HUDEP-2 (cell line): ENCODE results near the gene ZFP69.
A peak's percentile ranks its signal among the peaks of the same experiment; 100 is the strongest.
"Not testable (repeated sequence)": the region's sequence is repeated elsewhere in the genome, so short reads cannot be mapped to it uniquely, and the experiment has no call there.

Experiments
- DNase-seq, 76 experiments: peaks; one replicate each; lab custom pipeline; 2025; ENCODE audit not compliant: unreplicated experiment in 76 of 76; lab: John Stamatoyannopoulos, UW

ZFP69 gene

DNA sequence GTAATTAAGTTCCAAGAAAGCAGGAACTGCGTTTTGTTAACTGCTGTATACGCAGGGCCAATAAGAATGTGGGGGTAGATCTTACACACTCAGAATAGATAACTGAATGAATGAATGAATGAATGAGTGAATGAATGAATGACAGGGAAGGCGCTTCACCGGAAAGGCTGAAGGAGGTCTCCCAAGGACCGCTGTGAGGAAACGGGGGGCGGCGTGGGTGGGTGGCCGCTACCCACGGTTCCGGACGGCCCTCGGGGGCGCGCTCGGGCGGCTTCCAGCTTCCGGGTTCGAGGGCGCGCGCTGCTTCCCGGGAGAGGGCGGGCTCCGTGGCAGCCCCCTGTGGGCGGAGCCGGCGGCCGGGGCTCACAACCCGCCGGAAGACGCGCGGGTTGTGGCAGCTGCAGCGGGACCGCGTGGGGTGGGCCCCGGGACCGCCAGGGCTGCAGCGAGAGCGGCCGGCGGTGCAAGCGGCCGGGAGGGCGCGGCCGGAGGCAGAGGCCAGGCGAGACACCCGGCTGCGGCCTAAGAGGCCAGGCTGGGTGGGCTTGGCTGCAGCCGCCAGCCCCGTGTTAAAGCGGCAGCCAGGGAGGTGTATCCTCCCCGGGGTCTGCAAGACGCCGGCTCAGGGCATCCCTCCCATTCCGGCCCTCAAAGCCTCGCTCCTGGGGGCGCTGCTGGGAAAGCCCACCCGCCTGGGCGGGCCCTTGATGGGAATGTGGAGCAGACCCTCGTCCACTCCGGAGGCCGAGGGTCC is at the start of gene ZFP69:
Gene ZFP69 (plus strand): TSS at position 367 of the 754 bp plus-strand sequence. CDS start 2,072 bp downstream, outside the sequence.
- DNase-seq: peak in 68 of 76 experiments; percentile 3 to 78 (median 55)

DNA sequence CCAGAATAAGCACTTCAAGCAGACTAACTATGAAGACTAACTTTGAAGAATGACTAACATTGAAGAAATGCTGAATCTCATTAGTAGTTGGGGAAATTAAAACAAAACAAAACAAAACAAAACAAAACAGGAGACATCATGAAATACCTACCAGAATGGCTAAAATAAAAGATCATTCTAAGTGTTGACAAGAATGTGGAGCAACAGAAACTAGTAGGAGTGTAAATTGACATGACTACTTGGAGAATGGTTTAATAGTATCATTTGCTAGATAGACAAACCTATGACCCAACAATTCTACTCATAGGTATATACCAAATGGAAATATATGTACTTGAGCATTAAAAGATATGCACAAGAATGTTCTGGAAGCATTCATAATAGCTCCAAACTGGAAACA is 45.7 kb upstream of the ZFP69 start:
- no peak for DNase-seq

DNA sequence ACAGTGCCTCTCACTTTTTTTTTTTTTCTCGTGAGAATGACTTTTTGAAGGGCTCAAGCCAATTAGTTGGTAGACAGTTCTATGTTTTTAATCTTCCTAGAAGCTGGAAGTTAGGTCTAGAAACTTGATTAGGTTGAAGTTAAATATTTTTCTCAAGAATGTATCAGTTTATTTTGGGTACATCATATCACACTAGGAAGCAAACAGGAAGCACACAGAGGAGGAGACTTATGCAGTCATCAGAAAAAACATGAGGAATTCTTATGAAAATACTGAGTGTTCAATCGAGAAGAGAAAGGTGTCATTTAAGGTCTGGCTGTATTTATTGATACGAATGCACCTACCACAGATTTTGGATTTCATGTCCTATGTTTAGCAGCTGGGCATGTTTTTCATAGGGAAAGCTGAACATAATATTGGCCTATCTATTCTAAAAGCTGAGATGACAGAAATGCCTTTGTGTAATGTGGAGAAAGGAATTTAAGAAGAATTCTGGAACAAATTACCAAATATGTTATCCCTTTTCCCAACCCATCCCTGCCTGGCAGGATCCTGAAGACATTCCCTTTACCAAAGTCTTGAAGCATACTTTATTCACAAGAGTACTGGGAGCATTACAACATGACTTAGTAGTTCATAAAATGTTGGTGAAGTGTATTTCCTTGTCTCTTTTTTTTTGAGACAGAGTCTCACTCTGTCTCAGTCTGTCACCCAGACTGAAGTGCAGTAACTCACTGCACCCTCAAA is 44.3 kb upstream of the ZFP69 start:
- no peak for DNase-seq

DNA sequence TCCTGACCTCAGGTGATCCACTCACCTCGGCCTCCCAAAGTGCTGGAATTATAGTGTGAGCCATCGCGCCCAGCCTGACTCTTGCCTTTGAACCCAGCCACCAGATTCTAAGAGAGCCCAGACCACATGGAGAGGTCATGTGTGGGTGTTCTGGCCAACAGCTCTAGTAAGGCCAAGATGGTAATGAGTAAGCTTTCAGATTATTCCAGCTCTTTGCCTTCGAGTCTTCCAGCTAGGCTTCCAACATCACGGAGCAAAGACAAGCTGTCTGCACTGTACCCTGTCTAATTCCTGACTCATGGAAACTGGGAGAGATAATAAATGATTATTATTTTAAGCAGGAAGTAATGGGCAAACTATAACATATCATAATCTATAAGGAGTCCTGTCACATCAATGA is 41.6 kb upstream of the ZFP69 start:
- no peak for DNase-seq

DNA sequence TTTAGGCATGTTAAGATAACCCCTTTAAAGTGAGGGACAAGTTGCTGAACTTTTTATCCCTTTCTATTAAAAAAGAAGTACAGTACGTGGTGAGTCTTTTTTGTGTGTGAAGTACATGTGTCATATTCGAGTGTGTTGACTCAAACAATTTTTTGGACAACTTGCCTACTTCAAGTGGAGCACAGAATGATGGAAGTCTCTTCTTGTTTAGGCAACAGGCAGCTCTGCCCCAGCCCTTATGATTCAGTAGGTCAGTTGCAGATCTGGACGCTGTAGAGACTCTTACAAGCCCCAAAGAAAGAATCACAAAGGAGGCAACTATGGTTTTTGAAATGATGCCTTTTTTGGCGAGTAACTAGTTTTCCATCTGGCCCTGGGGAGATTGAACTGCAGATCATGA is 41.2 kb upstream of the ZFP69 start:
- no peak for DNase-seq

DNA sequence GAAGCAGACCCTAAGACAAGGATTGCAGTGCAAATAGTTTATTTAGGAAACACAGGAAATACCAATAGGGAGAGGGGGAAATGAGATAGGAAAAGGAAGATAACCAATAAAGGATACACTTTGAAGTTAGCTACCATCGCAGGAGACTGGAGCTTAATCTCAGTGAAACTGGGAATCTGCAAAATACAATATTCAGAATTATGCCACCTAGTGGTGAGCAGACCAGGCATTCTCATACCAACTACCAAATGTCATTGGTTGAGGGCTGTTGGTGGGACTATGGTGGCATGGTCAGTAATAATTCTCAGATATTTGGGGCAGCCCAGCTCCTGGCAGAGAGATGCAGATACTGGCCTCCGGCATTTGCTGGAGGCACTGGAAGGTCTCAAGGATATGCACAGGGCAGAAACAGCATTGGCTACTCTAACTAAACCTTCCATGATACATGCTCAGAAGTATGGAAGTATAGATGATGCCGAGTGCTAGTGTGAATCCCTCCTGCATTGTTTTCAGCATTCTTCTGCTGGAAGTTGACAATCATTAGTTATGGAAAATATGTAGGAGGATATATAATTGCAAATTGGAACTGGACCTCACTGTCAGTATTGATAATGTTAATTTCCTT is 38.6 kb upstream of the ZFP69 start:
- peak in 16 of 76 experiments; percentile 1 to 32 (median 10) for DNase-seq

DNA sequence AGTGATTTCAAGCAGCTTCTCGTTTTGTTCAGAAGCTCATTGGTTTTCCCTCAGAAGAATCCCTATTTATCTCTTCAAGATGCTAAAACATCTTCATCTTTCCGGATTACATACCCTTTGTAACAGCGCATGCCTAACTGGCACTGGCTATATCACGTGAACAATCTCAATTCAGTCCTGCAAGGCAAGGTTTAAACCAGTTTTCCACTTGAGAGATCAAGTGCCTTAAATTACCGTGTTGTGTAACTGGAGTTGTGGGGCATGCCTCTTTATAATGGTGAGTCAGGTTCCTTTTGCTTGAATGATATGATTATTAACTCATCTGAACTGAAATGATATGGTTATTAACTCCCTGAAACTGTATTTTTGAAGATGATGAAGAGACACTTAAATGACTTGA is 37.8 kb upstream of the ZFP69 start:
- no peak for DNase-seq

DNA sequence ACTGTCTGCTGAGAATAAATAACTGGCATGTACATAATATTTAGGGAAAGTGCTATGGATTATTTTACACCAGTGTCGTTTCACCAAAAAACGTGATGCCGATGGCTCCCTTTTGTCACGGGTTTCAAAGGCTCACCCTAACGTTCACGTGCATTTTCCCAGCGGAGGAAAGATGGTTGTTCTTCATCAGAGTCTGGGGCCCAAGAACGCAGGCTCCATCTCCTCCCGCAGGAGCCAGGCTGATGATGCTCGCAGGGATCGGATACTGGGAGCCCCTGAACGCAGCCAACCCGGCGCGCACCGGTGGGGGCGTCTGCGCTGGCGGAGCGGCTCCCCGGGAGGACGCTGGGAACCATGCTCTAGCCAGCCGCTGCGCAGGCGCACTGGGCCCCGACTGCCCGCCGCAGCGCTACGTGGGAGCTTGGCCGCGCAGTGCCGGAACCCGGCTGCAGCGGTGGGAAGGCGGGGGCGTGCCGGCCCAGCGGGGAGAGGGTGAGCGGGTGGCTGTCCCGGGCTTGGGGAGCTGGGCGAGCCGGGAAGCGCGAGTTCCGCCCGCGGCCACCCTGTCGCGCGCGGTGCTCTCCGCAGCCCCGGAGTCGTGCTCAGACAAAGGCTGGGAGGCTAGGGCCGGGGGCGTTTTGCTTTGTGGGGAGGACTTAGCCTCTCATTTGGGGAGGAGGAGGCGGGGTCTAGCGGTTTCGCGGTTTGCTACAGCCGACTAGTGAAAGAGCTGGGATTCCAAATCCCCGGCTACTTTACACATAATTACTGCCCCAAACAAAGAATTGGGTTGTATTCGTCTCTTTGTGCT is 27.2 kb upstream of the ZFP69 start, which contains the start of gene ZFP69B:
Gene ZFP69B (plus strand): TSS at position 793 of the 811 bp plus-strand sequence. CDS start 486 bp downstream, outside the sequence.
- DNase-seq: peak in 74 of 76 experiments; percentile 9 to 93 (median 79)

DNA sequence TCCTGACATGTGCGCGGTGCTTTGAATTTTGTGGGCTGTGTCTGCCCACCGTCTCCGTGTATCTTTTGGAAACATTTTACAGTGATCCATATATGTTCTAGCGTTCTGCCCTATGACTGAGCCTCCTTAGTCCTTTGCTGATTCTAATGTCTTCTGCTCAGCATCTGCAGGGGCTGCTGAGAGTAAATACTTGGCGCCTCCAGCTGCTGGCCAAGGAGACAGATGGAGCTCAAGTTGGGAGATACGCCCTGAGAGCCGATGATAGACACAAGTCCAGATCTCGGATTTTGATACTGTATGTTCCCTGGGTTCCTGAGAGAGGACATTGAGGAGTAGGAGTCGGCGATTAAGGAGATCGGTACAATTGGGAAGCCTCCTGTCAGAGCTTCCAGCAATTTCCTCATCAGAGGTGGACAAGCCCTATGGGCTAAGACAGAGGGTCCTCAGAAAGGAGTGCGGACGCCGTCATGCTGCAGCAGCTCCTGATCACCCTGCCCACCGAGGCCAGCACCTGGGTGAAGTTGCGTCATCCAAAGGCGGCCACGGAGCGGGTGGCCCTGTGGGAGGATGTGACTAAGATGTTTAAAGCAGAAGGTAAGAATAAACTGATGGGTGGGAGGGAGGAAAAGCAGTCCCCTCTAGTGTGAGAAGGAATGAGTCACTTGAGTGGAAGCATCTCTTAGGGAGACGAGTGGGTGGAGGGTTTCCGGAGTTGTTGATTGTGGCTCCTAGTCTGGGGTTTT is 26.4 kb upstream of the ZFP69 start:
- DNase-seq: peak in 10 of 76 experiments; percentile 4 to 35 (median 16)

DNA sequence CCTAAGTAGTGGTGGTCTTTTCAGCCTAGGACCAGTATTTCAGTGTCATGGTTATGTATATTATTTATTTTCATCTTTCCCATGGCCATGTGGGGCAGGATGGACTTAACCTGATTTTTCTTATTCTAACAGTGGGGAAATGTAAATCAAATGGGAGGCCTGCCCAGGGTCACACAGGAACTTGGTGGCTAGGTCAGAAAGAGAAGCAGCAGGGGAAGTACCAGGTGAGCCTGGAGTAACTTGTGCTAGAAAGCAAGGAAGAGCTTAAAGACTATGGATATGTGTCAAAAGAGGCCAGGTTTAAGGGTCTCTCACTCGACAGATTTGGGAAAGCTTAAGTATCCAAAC is 25.9 kb upstream of the ZFP69 start:
- no peak for DNase-seq

DNA sequence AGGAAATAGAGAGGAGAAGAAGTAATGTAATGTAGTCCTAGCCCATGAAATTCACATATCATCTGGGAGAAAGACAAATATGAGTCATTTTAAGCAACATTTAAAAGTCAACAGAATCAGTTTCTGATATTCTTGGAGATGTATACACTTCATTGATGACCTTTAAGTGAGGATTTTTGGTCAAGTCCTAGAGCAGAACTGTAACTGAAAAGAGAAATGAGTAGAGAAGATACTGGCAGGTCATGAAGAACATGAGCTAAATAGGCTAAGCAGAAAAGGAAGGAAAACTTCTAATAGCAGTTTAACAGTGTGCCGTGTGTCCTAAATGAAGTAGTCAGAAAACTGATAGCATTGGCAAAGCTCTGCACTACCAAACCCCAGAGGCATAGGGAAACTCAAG is 22.2 kb upstream of the ZFP69 start:
- DNase-seq: no peak

DNA sequence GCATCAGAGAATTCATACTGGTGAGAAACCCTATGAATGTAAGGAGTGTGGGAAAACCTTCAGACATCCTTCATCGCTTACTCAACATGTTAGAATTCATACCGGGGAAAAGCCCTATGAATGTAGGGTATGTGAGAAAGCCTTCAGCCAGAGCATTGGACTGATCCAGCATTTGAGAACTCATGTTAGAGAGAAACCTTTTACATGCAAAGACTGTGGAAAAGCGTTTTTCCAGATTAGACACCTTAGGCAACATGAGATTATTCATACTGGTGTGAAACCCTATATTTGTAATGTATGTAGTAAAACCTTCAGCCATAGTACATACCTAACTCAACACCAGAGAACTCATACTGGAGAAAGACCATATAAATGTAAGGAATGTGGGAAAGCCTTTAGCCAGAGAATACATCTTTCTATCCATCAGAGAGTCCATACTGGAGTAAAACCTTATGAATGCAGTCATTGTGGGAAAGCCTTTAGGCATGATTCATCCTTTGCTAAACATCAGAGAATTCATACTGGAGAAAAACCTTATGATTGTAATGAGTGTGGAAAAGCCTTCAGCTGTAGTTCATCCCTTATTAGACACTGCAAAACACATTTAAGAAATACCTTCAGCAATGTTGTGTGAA is 14.0 kb upstream of the ZFP69 start:
- no peak for DNase-seq

DNA sequence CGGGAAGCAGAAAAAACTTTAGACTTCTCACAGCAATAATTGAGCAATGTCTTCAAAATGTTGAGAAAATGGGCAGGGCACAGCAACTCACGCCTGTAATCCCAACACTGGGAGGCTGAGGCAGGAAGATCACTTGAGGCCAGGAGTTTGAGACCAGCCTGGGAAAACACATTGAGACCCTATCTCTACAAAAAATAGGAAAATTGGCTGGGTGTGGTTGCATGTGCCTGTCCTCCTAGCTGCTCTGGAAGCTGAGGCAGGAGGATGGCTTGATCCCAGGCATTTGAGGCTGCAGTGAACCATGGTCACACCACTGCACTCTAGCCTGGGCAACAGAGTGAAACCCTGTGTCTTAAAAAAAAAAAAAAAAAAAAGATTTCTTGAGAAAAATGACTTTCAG is 7.8 kb upstream of the ZFP69 start:
- DNase-seq: no peak

DNA sequence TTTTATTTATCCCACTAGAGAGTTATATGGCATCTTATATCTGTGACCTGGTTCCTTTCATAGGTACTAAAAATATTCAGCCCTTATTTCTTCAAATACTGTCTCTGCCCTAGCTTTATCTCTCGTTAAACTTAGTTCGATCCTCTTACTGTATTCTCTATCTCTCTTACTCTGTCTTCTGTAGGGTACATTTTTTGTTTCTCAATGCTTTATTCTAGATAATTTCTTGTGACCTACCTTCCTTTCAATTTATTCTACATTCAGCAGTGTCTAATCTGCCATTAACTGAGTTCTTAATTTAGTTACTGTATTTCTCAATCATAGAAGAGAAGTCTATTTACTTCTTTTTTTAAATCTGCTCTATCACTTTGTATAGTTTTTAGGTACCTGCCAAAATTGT is 1.8 kb upstream of the ZFP69 start:
- no peak for DNase-seq

DNA sequence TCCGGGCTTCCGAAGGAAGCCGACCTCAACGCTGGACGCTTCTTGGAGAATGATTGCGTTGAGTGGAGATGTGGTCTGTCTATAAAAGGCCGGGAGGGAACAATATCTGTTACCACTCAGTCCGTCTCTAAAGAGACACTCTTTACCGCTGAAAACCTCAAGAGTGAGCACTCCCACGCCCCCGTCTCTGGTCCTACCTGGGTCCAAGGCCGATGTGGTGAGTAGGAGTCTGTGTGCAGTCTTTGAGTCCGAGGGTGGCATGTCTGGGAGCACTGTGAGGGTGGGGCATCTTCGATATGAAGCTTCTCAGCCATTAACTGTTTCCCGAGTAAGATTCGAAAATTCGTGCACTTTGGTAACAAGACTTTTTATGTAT is 576 bp downstream of the ZFP69 start:
- DNase-seq: peak in 37 of 76 experiments; percentile 1 to 46 (median 11)

DNA sequence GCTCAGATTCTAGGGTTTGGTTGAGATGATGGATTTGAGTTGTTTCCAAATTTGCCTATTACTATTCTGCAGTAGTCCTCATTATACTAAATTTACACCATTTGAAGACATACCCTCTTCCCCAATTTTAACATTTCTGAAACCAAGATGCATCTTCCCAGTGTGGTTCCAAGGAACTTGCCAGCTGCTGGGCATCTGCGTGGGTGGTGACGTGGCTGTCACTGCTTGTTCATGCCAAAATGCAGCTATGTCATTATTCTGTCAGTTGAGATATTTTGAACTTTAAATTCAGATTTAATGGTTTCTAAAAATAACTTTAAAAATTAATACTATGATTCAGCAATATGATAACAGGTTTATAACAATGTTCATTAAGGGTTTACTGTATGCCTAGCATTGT is 1.2 kb downstream of the ZFP69 start:
- DNase-seq: no peak

DNA sequence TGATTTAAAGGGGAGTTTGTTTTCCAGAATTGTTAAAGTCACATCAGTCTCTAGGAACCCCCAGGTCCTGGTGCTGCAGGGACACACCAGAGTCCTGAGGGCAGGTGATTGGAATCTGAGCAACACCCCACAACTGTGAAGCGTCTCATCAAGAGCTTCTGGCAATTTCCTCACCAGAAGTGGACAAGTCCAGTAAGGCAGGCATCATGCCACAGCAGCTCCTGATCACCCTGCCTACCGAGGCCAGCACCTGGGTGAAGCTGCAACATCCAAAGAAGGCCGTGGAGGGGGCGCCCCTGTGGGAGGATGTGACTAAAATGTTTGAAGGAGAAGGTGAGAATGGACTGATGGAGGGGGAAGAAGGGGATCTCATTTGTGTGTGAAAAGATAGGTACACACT is 2.1 kb downstream of the ZFP69 start:
- DNase-seq: no peak

DNA sequence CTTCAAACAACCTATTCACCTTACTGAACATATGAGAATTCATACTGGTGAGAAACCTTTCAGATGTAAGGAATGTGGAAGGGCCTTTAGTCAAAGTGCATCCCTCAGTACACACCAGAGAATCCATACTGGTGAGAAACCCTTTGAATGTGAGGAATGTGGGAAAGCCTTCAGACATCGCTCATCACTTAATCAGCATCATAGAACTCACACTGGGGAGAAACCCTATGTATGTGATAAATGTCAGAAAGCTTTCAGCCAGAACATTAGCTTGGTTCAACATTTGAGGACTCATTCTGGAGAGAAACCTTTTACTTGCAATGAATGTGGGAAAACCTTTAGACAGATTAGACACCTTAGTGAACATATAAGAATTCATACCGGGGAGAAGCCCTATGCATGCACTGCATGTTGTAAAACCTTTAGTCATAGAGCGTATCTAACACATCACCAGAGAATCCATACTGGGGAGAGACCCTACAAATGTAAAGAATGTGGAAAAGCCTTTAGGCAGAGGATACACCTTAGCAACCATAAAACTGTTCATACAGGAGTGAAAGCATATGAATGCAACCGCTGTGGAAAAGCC is 18.3 kb downstream of the ZFP69 start:
- no peak for DNase-seq

DNA sequence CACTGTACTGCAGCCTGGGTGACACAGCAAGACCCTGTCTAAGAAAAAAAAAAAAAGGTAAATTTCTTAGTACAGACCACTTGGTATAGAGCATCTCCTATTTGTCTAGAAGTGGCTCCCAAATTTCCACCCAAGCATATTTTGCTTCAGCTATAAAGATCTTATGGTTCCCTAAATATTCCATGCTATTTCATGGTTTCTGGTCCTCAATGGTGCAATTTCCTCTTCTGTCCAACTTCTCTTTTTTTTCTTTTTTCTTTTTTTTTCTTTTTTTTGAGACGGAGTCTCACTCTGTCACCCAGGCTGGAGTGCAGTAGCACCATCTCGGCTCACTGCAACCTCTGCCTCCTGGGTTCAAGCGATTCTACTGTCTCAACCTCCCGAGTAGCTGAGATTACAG is 25.6 kb downstream of the ZFP69 start:
- not testable (repeated sequence) for DNase-seq
